ENCODE results near the gene SMARCD1. TPM values are rescaled to one million over a fixed set of nuclear protein-coding genes. Genes with fewer than 3 reads are reported as not detected.
A peak's percentile ranks its signal among the peaks of the same experiment; 100 is the strongest.
"Not testable (repeated sequence)": the region's sequence is repeated elsewhere in the genome, so short reads cannot be mapped to it uniquely, and the experiment has no call there.

The SMARCD1 gene
- total RNA-seq, 1 donor from 2014 or later = 108 TPM

DNA sequence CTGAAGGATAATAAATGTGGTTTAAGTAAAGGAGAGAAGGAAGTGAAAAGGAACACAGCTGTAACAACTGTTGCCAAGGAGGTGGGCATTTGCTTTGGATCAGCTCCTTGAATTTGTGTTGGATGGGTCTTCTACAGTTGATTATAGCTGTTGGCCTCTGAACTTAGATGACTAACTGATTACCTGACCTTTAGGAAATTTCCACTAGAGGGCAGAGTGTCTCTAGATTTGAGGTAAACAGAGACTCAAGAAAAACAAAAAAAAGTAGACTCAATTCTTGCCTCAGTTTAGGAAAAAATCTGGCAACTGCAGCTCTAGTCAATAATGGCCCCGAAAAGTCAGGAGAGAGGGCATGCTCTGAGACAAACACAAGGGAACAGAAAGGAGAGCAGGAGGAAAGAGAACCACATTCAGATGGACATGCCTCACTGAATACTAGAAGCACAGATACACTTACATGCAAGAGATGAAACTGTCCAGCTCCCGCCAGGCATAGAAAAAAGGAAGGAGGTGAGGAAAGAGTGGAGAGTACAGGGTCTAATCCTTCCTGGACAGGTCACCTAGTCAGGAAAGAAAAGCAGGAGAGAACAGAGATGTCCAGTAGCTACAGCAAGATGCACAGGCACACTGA lies 47.5 kb downstream of the SMARCD1 start:
- DNase-seq = no peak
- Mint-ChIP-seq H3K27me3 (no peaks in the 10 kb centered on the region), H3K4me3 (no peak overlapping the region), H3K27ac (peak overlapping the region; percentile 7), H3K4me1 (peaks cover 15% of the 10 kb centered on the region), H3K9me3 (no peaks in the 10 kb centered on the region), H3K36me3 (ENCODE audit: low read depth) (peaks cover 74% of the 10 kb centered on the region)
- no peak for ATAC-seq (ENCODE audit: low read depth)
- CTCF ChIA-PET = interaction anchor here (0.8 to 2.1 kb wide), 13 partner anchors 14 to 182 kb away, joined by 3 to 14 read pairs (median 4); partner anchors contain the start of genes CERS5 and COX14
- intact Hi-C loops (cut with micrococcal nuclease) = loop anchor here (1.0 kb wide), 1 partner anchor 43 kb away; no protein-coding TSS in a partner anchor
- POLR2A ChIA-PET = interaction anchor here (0.9 to 1.7 kb wide), 4 partner anchors 20 to 39 kb away, joined by 3 to 7 read pairs (median 4); partner anchors contain the start of genes CERS5 and COX14
- TF ChIP-seq, protein P1, sequence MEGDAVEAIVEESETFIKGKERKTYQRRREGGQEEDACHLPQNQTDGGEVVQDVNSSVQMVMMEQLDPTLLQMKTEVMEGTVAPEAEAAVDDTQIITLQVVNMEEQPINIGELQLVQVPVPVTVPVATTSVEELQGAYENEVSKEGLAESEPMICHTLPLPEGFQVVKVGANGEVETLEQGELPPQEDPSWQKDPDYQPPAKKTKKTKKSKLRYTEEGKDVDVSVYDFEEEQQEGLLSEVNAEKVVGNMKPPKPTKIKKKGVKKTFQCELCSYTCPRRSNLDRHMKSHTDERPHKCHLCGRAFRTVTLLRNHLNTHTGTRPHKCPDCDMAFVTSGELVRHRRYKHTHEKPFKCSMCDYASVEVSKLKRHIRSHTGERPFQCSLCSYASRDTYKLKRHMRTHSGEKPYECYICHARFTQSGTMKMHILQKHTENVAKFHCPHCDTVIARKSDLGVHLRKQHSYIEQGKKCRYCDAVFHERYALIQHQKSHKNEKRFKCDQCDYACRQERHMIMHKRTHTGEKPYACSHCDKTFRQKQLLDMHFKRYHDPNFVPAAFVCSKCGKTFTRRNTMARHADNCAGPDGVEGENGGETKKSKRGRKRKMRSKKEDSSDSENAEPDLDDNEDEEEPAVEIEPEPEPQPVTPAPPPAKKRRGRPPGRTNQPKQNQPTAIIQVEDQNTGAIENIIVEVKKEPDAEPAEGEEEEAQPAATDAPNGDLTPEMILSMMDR (IDR thresholded peaks at IDR 0.05) = no peak

DNA sequence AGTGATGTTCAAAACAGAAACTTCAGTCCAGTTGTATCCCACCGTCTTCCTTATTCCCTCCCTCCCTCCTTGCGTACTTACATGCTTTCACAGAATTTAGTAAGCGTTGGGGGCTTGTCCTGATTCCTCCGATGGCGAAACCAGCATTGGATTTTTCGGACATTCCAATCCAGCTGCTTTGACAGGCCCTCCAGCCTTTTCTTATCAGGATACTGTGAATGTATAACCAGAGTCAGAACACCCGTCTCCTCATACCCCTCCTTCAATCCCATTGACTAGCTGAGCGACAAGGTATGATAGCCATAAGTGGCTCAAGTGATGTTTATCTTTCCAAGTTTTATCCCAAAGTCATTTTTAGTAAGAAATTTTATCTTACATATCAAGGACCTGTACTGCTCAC lies 57.9 kb downstream of the SMARCD1 start:
- ATAC-seq (ENCODE audit: low read depth) (no peak), DNase-seq (no peak)
- Mint-ChIP-seq H3K4me3 (no peak overlapping the region), H3K27ac (no peak overlapping the region), H3K9me3 (no peaks in the 10 kb centered on the region), H3K27me3 (no peaks in the 10 kb centered on the region), H3K4me1 (no peaks in the 10 kb centered on the region), H3K36me3 (ENCODE audit: low read depth) (peaks cover 52% of the 10 kb centered on the region)
- ChIA-PET POLR2A (interaction anchor here (0.7 kb wide), 1 partner anchor 29 kb away, joined by 16 read pairs; no protein-coding TSS in a partner anchor), CTCF (interaction anchor here (1.2 kb wide), 1 partner anchor 33 kb away, joined by 3 read pairs; no protein-coding TSS in a partner anchor)
- TF ChIP-seq, protein P1 (IDR thresholded peaks at IDR 0.05) = no peak
- intact Hi-C loops (cut with micrococcal nuclease) = no loop called here

DNA sequence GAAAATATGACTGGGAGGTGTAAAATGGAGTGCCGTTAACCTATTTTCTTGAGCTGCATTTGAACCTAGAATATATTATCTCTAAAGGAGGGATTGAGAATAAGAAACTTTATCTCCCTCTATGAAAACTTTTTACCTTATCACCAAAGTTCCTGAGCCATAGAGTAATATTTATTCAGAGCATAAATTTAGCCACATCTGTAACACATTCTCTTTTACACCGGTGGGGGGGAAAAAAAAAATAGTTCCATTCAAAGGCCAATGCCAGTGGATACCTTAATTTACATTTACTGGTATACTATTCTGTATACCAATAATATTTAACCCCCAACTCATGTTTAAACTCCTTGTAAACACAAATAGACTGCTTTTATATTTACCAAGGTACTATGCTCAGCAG lies 60.3 kb downstream of the SMARCD1 start:
- ATAC-seq (ENCODE audit: low read depth) (no peak), DNase-seq (no peak)
- CTCF ChIA-PET = interaction anchor here (2.3 kb wide), 1 partner anchor 13 kb away, joined by 6 read pairs; no protein-coding TSS in a partner anchor
- TF ChIP-seq, protein P1 (IDR thresholded peaks at IDR 0.05) = no peak
- no peak overlapping the region for H3K27ac Mint-ChIP-seq
- no peak overlapping the region for H3K4me3 Mint-ChIP-seq
- peaks cover 1% of the 10 kb centered on the region for H3K4me1 Mint-ChIP-seq
- intact Hi-C loops (cut with micrococcal nuclease) = no loop called here
- POLR2A ChIA-PET = interaction anchor here (1.3 kb wide), 1 partner anchor 49 kb away, joined by 4 read pairs; no protein-coding TSS in a partner anchor
- no peaks in the 10 kb centered on the region for H3K9me3 Mint-ChIP-seq
- H3K27me3 Mint-ChIP-seq = no peaks in the 10 kb centered on the region
- H3K36me3 Mint-ChIP-seq (ENCODE audit: low read depth) = peaks cover 30% of the 10 kb centered on the region

DNA sequence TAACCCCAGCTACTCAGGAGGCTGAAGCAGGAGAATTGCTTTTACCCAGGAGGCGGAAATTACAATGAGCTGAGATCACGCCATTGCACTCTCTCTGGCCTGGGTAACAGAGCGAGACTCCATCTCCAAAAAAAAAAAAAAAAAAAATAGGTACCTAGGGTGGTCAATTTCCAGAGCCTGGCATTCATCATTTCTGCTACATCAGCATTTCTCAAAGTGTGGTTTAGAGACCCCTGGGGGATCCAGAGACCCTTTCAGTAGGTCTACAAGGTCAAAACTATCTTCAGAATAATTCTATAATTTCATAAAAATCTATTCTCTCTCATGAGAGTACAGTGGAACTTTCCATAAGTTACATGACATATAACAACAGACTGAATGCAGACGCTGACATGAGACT lies 62.1 kb downstream of the SMARCD1 start:
- ATAC-seq (ENCODE audit: low read depth) = no peak
- TF ChIP-seq, protein P1 (IDR thresholded peaks at IDR 0.05) = no peak
- Mint-ChIP-seq H3K27me3 (no peaks in the 10 kb centered on the region), H3K36me3 (ENCODE audit: low read depth) (peaks cover 18% of the 10 kb centered on the region), H3K27ac (no peak overlapping the region), H3K4me1 (peaks cover 2% of the 10 kb centered on the region), H3K9me3 (no peaks in the 10 kb centered on the region), H3K4me3 (no peak overlapping the region)
- POLR2A ChIA-PET = no interaction called here
- DNase-seq = no peak
- CTCF ChIA-PET = interaction anchor here (1.1 to 2.3 kb wide), 3 partner anchors 15 to 77 kb away, joined by 3 to 6 read pairs (median 5); no protein-coding TSS in a partner anchor
- intact Hi-C loops (cut with micrococcal nuclease) = no loop called here

DNA sequence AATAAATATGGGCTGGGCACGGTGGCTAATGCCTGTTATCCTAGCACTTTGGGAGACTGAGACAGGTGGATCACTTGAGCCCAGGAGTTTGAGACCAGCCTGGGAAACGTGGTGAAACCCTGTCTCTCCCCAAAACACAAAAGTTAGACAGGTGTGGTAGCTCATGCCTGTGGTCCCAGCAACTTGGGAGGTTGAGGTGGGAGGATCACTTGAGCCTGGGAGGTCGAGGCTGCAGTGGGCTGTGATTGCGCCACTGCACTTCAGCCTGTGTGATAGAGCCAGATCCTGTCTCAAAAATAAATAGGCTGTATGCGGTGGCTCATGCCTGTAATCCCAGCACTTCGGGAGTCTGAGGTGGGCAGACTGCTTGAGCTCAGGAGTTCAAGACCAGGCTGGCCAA lies 62.9 kb downstream of the SMARCD1 start:
- H3K27ac Mint-ChIP-seq; ATAC-seq (ENCODE audit: low read depth); intact Hi-C loops (cut with micrococcal nuclease); H3K27me3 Mint-ChIP-seq; DNase-seq; H3K9me3 Mint-ChIP-seq; POLR2A ChIA-PET; H3K4me1 Mint-ChIP-seq; H3K4me3 Mint-ChIP-seq: not testable (repeated sequence)
- CTCF ChIA-PET = interaction anchor here (1.1 to 1.3 kb wide), 2 partner anchors 22 to 77 kb away, joined by 3 to 5 read pairs; no protein-coding TSS in a partner anchor
- peaks cover 12% of the 10 kb centered on the region for H3K36me3 Mint-ChIP-seq (ENCODE audit: low read depth)
